HG03342 (cell line): ENCODE measurements around the gene LYAR.
"Not testable (repeated sequence)": the region's sequence is repeated elsewhere in the genome, so short reads cannot be mapped to it uniquely, and the experiment has no call there.

Source experiments
- ATAC-seq: cut with Tn5 transposase; IDR thresholded peaks from one replicate; pipeline ENCODE4 v1.9.1; 2021; ENCODE audit warnings: mild to moderate bottlenecking, moderate library complexity; ENCODE audit not compliant: unreplicated experiment

The LYAR gene

GRCh38 chr4:4269331-4269731 is 20.6 kb downstream of the LYAR start:
- no peak for ATAC-seq

GRCh38 chr4:4268776-4269175 is 21.2 kb downstream of the LYAR start:
- ATAC-seq: no peak

GRCh38 chr4:4267981-4268380 is 22.0 kb downstream of the LYAR start:
- no peak for ATAC-seq

- ATAC-seq: peak; percentile 72
Observed at GRCh38 chr4:4260185-4260751, 29.7 kb downstream of the LYAR start.

- no peak for ATAC-seq
Observed at GRCh38 chr4:4259484-4260100, 30.4 kb downstream of the LYAR start.

- ATAC-seq: not testable (repeated sequence)
Observed at GRCh38 chr4:4257705-4258104, 32.2 kb downstream of the LYAR start.

- ATAC-seq: no peak
Observed at GRCh38 chr4:4256799-4257198, 33.2 kb downstream of the LYAR start.

GRCh38 chr4:4254666-4255065 is 35.3 kb downstream of the LYAR start:
- no peak for ATAC-seq

- no peak for ATAC-seq
Observed at GRCh38 chr4:4254199-4254598, 35.8 kb downstream of the LYAR start.

GRCh38 chr4:4249866-4250265 is 40.1 kb downstream of the LYAR start:
- no peak for ATAC-seq

GRCh38 chr4:4249342-4249741 is 40.6 kb downstream of the LYAR start:
- not testable (repeated sequence) for ATAC-seq

- no peak for ATAC-seq
Observed at GRCh38 chr4:4248885-4249203, 41.1 kb downstream of the LYAR start.

- ATAC-seq: peak; percentile 98
Observed at GRCh38 chr4:4248029-4248884, 41.7 kb downstream of the LYAR start, which contains the start of gene TMEM128. TSS of gene TMEM128 (minus strand) at chr4:4248223. CDS start at chr4:4248202, 21 bp downstream.

- ATAC-seq: peak; percentile 32
Observed at GRCh38 chr4:4247696-4248028, 42.3 kb downstream of the LYAR start.

- no peak for ATAC-seq
Observed at GRCh38 chr4:4245172-4245571, 44.8 kb downstream of the LYAR start.

GRCh38 chr4:4239551-4239950 is 50.4 kb downstream of the LYAR start:
- ATAC-seq: not testable (repeated sequence)

GRCh38 chr4:4233610-4234009 is 56.3 kb downstream of the LYAR start:
- no peak for ATAC-seq

GRCh38 chr4:4228356-4228668 is 61.6 kb downstream of the LYAR start:
- no peak for ATAC-seq

- ATAC-seq: no peak
Observed at GRCh38 chr4:4227510-4228355, 62.2 kb downstream of the LYAR start.

- ATAC-seq: no peak
Observed at GRCh38 chr4:4226606-4227438, 63.1 kb downstream of the LYAR start, which contains the start of gene OTOP1. TSS of gene OTOP1 (minus strand) at chr4:4226929. CDS start at chr4:4226864, 65 bp downstream.
